GM18508 (cell line): ENCODE data around the gene ADAM10.

ENCODE experiments used
- ATAC-seq: cut with Tn5 transposase; IDR thresholded peaks from one replicate; pipeline ENCODE4 v1.9.1; 2021; ENCODE audit warnings: moderate number of reproducible peaks; ENCODE audit not compliant: insufficient read depth, unreplicated experiment

The ADAM10 gene

GRCh38 chr15:58588096-58588495 is 161.4 kb downstream of the ADAM10 start:
- no peak for ATAC-seq

GRCh38 chr15:58587486-58587885 is 162.0 kb downstream of the ADAM10 start:
- no peak for ATAC-seq

- no peak for ATAC-seq
Observed at GRCh38 chr15:58585693-58586443, 163.6 kb downstream of the ADAM10 start.

GRCh38 chr15:58584789-58585461 is 164.6 kb downstream of the ADAM10 start:
- ATAC-seq, result no peak

GRCh38 chr15:58583171-58583908 is 166.2 kb downstream of the ADAM10 start:
- ATAC-seq, result no peak

GRCh38 chr15:58582160-58582559 is 167.3 kb downstream of the ADAM10 start:
- ATAC-seq, result no peak

GRCh38 chr15:58576657-58577056 is 172.8 kb downstream of the ADAM10 start:
- ATAC-seq, result no peak

GRCh38 chr15:58575045-58575786 is 174.3 kb downstream of the ADAM10 start:
- no peak for ATAC-seq

- ATAC-seq, result no peak
Observed at GRCh38 chr15:58574631-58575030, 174.9 kb downstream of the ADAM10 start.

GRCh38 chr15:58573270-58573669 is 176.2 kb downstream of the ADAM10 start:
- no peak for ATAC-seq

GRCh38 chr15:58572521-58572920 is 177.0 kb downstream of the ADAM10 start:
- ATAC-seq, result no peak

- ATAC-seq, result no peak
Observed at GRCh38 chr15:58571491-58571890, 178.0 kb downstream of the ADAM10 start.

GRCh38 chr15:58569455-58569854 is 180.1 kb downstream of the ADAM10 start:
- ATAC-seq, result no peak

GRCh38 chr15:58568157-58568571 is 181.3 kb downstream of the ADAM10 start:
- ATAC-seq, result no peak

GRCh38 chr15:58566029-58566428 is 183.5 kb downstream of the ADAM10 start:
- no peak for ATAC-seq

- no peak for ATAC-seq
Observed at GRCh38 chr15:58565619-58566018, 183.9 kb downstream of the ADAM10 start.

- no peak for ATAC-seq
Observed at GRCh38 chr15:58564981-58565380, 184.5 kb downstream of the ADAM10 start.

GRCh38 chr15:58562135-58562534 is 187.4 kb downstream of the ADAM10 start:
- ATAC-seq, result no peak

- ATAC-seq, result no peak
Observed at GRCh38 chr15:58561321-58561720, 188.2 kb downstream of the ADAM10 start.

- no peak for ATAC-seq
Observed at GRCh38 chr15:58559904-58560588, 189.5 kb downstream of the ADAM10 start.
